ENCODE data around the gene CCDC175.

- no peak for TF ChIP-seq POLR2A (IDR thresholded peaks at IDR 0.05)
- TF ChIP-seq, protein P1, sequence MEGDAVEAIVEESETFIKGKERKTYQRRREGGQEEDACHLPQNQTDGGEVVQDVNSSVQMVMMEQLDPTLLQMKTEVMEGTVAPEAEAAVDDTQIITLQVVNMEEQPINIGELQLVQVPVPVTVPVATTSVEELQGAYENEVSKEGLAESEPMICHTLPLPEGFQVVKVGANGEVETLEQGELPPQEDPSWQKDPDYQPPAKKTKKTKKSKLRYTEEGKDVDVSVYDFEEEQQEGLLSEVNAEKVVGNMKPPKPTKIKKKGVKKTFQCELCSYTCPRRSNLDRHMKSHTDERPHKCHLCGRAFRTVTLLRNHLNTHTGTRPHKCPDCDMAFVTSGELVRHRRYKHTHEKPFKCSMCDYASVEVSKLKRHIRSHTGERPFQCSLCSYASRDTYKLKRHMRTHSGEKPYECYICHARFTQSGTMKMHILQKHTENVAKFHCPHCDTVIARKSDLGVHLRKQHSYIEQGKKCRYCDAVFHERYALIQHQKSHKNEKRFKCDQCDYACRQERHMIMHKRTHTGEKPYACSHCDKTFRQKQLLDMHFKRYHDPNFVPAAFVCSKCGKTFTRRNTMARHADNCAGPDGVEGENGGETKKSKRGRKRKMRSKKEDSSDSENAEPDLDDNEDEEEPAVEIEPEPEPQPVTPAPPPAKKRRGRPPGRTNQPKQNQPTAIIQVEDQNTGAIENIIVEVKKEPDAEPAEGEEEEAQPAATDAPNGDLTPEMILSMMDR (IDR thresholded peaks at IDR 0.05), result no peak
Measured at GRCh38 chr14:59507752-59508103, 68.9 kb downstream of the CCDC175 start.

All from vagina (tissue), 2 donors.